A549 (cell line): ENCODE results near the gene ACTR3C.
"Not testable (repeated sequence)": the region's sequence is repeated elsewhere in the genome, so short reads cannot be mapped to it uniquely, and the experiment has no call there.

Source experiments
- CTCF ChIP-seq: fragments of >200 bp; sonication (Bioruptor Twin); formaldehyde crosslinking; IDR thresholded peaks from 3 replicates; pipeline ENCODE4 v1.5.1; 2016
- ZFP36 ChIP-seq: fragments of 450-650 bp; IDR thresholded peaks from 2 replicates; pipeline ENCODE4 v1.6.1; 2014; ENCODE audit warnings: borderline replicate concordance; ENCODE audit not compliant: partially characterized antibody

GRCh38 chr7:150268287-150268686, 55.1 kb downstream of the ACTR3C start:
- TF ChIP-seq CTCF, ZFP36: not testable (repeated sequence)
